ENCODE measurements around the gene AREG.

DNA sequence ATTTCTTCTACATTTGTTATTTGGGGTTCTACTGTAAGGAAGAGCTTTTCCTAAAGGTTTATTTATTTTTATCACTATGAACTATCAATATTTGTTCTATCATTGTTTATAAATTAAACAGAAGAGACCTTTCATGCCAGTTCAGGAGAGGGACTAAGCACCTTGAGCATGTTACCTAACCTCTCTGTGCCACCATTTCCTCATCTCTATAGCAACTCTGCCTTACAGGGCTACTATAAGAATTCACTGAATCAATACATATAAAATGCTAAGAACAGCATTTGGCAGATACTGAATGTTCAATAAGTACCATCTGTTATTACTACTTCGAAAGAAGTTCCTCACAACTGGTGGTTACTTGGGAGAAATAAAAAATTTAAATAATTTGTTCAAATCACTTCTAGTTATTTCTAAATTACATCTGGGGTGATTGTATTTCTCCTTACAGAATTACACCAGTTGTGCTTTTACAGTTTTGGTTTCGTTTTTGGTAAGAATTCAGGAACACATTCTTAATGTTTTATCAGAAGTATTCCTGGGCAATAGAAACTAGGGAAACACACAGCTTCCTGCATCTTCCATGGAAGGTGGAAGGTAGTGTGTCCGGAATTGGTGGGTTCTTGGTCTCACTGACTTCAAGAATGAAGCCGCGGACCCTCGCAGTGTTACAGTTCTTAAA lies 47.0 kb upstream of the AREG start:
- TF ChIP-seq POLR2A (IDR thresholded peaks at IDR 0.05): no peak
- no peak for TF ChIP-seq POLR2AphosphoS5 (IDR thresholded peaks at IDR 0.05)
- TF ChIP-seq, protein P1, sequence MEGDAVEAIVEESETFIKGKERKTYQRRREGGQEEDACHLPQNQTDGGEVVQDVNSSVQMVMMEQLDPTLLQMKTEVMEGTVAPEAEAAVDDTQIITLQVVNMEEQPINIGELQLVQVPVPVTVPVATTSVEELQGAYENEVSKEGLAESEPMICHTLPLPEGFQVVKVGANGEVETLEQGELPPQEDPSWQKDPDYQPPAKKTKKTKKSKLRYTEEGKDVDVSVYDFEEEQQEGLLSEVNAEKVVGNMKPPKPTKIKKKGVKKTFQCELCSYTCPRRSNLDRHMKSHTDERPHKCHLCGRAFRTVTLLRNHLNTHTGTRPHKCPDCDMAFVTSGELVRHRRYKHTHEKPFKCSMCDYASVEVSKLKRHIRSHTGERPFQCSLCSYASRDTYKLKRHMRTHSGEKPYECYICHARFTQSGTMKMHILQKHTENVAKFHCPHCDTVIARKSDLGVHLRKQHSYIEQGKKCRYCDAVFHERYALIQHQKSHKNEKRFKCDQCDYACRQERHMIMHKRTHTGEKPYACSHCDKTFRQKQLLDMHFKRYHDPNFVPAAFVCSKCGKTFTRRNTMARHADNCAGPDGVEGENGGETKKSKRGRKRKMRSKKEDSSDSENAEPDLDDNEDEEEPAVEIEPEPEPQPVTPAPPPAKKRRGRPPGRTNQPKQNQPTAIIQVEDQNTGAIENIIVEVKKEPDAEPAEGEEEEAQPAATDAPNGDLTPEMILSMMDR (IDR thresholded peaks at IDR 0.05): no peak
- no peak for TF ChIP-seq EP300 (IDR thresholded peaks at IDR 0.05)
